Testis (tissue), 2 donors: ENCODE results near the gene PCSK6.

Source experiments
- CTCF ChIP-seq, 3 experiments: fragments of 450-650 bp in 2 of 3; fragments of 200-600 bp in 1 of 3; sonication (generic) in 1 of 3; IDR thresholded peaks; one replicate each; pipeline ENCODE4 v1.5.1; 2016 to 2019; ENCODE audit warnings: antibody characterized with exemption in 3 of 3, mild to moderate bottlenecking in 2 of 3, moderate library complexity in 1 of 3
- POLR2A ChIP-seq: fragments of 450-650 bp; IDR thresholded peaks from one replicate; pipeline ENCODE4 v1.6.1; 2017; ENCODE audit warnings: antibody characterized with exemption, mild to moderate bottlenecking, moderate library complexity

GRCh38 chr15:101486696-101487459 is 2.6 kb downstream of the PCSK6 start:
- TF ChIP-seq CTCF (IDR thresholded peaks at IDR 0.05) (no peak), POLR2A (no peak)
